Activated CD4-positive, alpha-beta T cell treated with anti-CD3 and anti-CD28 coated beads, Interleukin-2, amount 50 U/mL, for 1 hour (primary cell): ENCODE results near the gene PPM1N.

Experiments used
- DNase-seq: peaks from one replicate; pipeline ENCODE4 v3.0.0-alpha.2; 2020

PPM1N gene

DNA sequence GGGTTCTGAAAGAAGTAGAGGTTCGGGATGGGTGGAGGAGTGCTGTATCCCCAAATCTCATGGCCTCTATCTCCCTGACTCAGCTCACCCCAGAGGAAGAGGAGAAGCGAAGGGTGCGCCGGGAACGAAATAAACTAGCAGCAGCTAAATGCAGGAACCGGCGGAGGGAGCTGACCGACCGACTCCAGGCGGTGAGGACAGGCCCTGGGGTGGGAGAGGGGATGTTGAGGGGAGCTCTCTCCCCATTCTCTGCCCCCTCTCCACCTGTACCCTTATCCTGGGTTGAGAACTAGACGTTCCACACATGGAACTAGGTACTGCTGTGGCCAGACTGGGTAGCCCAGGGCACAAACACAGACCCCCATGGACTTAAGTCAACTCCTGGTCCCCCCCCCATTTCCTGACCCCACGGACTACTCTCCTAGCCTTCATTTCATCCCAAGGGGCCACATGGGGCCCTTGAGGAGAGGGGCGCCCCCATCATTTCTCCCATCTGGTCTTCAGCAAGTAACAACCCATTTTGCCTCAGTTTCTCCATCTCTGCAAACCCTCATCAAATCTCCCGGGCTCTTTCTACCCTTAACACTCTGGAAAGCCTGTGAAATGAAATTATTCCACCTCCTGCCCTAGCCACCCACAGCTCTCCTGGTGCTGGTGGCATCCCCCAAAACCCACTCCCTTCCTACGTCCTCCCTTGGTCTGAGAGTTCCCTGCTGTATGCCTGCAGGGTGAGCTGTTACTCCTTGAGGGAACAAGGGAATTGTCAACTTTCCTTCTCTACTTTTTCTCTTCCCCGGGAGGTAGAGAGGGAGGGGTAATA is 26.9 kb upstream of the PPM1N start:
- peak; percentile 16 for DNase-seq

DNA sequence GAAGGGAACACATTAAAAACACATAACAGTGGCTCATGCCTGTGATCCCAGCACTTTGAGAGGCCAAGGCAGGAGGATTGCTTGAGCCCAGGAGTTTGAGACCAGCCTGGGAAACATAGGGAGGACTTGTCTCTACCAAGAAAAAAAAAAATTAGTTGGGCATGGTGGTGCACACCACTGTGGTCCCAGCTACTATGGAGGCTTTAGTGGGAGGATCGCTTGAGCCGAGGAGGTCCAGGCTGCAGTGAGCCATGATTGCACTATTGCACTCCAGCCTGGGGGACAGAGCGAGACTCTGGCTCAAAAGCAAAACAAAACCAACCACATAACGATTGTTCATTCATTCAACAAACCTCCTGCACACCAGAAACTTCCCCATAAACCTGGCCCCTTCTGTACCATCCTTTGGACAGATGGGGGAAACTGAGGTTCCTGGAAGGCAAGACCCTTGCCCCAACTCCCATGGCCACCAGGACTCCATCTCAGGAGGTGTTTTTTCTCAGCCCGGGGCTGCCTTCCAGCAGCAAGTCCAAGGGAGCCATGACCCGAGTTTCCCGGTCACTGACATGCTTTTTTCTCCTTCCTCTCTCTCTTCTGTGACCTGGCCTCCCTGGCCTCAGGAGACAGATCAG is 26.2 kb upstream of the PPM1N start:
- DNase-seq, result no peak

DNA sequence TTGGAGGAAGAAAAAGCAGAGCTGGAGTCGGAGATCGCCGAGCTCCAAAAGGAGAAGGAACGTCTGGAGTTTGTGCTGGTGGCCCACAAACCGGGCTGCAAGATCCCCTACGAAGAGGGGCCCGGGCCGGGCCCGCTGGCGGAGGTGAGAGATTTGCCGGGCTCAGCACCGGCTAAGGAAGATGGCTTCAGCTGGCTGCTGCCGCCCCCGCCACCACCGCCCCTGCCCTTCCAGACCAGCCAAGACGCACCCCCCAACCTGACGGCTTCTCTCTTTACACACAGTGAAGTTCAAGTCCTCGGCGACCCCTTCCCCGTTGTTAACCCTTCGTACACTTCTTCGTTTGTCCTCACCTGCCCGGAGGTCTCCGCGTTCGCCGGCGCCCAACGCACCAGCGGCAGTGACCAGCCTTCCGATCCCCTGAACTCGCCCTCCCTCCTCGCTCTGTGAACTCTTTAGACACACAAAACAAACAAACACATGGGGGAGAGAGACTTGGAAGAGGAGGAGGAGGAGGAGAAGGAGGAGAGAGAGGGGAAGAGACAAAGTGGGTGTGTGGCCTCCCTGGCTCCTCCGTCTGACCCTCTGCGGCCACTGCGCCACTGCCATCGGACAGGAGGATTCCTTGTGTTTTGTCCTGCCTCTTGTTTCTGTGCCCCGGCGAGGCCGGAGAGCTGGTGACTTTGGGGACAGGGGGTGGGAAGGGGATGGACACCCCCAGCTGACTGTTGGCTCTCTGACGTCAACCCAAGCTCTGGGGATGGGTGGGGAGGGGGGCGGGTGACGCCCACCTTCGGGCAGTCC is 25.5 kb upstream of the PPM1N start:
- peak; percentile 35 for DNase-seq

DNA sequence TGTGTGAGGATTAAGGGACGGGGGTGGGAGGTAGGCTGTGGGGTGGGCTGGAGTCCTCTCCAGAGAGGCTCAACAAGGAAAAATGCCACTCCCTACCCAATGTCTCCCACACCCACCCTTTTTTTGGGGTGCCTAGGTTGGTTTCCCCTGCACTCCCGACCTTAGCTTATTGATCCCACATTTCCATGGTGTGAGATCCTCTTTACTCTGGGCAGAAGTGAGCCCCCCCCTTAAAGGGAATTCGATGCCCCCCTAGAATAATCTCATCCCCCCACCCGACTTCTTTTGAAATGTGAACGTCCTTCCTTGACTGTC is 24.9 kb upstream of the PPM1N start:
- peak; percentile 30 for DNase-seq

DNA sequence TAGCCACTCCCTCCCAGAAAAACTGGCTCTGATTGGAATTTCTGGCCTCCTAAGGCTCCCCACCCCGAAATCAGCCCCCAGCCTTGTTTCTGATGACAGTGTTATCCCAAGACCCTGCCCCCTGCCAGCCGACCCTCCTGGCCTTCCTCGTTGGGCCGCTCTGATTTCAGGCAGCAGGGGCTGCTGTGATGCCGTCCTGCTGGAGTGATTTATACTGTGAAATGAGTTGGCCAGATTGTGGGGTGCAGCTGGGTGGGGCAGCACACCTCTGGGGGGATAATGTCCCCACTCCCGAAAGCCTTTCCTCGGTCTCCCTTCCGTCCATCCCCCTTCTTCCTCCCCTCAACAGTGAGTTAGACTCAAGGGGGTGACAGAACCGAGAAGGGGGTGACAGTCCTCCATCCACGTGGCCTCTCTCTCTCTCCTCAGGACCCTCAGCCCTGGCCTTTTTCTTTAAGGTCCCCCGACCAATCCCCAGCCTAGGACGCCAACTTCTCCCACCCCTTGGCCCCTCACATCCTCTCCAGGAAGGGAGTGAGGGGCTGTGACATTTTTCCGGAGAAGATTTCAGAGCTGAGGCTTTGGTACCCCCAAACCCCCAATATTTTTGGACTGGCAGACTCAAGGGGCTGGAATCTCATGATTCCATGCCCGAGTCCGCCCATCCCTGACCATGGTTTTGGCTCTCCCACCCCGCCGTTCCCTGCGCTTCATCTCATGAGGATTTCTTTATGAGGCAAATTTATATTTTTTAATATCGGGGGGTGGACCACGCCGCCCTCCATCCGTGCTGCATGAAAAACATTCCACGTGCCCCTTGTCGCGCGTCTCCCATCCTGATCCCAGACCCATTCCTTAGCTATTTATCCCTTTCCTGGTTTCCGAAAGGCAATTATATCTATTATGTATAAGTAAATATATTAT is 24.3 kb upstream of the PPM1N start:
- DNase-seq, result peak; percentile 57

DNA sequence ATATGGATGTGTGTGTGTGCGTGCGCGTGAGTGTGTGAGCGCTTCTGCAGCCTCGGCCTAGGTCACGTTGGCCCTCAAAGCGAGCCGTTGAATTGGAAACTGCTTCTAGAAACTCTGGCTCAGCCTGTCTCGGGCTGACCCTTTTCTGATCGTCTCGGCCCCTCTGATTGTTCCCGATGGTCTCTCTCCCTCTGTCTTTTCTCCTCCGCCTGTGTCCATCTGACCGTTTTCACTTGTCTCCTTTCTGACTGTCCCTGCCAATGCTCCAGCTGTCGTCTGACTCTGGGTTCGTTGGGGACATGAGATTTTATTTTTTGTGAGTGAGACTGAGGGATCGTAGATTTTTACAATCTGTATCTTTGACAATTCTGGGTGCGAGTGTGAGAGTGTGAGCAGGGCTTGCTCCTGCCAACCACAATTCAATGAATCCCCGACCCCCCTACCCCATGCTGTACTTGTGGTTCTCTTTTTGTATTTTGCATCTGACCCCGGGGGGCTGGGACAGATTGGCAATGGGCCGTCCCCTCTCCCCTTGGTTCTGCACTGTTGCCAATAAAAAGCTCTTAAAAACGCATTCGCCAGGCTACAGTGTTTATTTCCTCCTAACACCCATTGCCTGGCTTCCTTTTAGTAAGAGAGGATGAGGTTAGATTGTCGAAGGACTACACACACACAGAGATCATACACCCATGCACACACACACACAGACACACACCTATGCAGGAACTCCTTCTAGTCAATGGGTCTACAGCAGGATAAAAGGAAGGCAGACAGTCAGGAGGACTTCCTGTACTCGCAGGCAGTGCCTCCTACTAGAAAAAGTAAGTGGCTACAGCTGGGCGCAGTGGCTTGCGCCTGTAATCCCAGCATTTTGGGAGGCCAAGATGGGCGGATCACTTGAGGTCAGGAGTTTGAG is 23.4 kb upstream of the PPM1N start:
- peak; percentile 64 for DNase-seq

DNA sequence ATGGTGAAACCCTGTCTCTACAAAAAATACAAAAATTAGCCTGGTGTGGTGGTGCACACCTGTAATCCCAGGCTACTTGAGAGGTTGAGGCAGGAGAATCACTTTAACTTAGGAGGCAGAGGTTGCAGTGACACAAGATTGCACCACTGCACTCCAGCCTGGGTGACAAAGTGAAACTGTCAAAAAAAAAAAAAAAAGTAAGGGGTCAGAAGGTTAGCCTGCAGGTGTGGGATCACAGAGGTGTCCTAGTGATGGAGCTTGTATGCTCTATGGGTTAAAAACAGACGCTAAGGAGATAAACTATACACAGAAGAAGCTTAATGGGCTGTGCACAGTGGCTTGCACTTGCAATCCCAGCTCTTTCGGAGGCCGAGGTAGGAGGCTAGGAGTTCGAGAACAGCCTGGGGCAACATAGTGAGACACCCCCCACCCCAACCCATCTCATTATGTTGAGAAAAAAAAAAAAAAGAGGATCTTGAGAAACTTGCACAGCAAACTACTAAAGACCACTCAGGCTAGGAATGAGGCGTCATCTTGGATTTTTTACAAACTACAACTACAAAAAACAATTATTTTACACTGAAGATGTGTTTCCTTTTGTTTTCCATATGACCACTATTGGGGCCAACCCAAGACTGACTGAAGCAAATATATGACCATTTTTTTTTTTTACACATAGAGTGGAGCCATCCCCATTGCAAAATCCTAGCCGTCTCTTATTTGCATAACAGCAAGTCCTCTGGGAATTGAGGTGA is 22.5 kb upstream of the PPM1N start:
- peak; percentile 39 for DNase-seq

DNA sequence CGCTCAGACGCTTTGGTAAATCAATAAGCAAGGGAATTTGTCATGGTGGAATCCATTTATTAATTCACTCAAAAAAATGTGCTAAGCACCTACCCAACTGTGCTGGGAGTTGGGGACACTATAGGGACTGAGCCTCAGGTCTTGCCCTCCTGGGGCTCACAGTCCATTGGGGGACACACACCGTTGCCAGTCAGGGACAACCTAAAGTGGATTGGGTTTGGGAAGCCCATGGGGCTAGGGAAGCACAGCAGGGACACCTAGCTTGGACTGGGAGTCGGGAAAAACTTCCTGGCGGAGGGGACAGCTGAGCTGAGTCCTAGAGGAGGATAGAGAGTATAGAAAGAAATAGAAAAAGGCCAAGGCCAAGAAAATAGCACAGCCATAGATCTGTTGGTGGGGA is 21.9 kb upstream of the PPM1N start:
- no peak for DNase-seq

DNA sequence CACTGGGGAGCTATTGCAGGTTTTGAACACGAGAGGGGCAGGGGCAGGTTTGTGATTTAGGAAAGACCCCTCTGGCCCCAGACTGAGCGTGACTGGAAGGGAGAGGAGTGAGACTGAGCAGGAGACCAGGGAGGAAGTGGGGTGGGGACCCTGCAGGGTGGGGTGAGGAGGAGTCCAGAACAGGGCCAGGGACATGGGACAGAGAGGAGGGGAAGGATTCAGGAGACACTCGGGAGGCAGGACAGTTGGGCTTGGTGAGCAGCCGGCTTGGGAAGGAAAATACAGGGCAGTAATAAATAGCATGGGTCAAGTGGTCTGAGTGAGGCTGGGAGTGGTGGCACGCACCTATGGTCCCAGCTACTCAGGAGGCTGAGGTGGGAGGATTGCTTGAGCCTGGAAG is 21.1 kb upstream of the PPM1N start:
- DNase-seq, result no peak

DNA sequence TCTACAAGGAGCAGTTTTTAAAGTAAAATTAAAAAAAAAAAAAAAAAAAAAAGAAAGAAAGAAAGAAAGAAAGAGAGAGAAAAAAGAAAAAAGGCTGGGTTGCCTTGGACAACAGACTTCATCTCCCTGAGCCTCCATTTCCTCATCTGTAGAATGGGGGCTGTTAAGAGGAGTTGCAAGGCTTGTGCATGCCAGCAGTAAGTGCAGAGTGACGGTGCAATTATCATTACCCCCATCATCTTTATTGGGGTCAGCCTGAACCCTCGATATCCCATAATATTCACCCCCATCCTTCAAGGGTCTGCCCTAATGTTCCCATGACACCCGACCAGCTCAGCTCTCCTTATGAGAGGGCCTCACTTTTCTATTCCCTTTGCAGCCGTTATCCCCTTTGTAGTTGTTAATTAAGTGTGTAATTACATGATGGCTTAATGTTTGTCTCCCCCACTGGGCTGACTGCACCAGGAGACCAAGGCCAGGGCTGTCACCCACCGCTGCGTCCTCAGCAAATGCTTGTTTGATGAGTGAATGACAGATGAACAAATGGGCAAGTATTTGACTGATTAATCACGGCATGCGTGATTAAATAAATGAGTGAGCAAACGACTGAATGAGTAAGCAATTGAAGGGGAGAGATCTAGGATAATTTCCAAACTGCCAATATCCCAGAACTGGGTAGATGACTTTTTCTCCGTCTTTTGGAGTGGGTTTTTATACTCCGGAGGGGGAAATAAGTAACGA is 20.4 kb upstream of the PPM1N start:
- DNase-seq, result no peak

DNA sequence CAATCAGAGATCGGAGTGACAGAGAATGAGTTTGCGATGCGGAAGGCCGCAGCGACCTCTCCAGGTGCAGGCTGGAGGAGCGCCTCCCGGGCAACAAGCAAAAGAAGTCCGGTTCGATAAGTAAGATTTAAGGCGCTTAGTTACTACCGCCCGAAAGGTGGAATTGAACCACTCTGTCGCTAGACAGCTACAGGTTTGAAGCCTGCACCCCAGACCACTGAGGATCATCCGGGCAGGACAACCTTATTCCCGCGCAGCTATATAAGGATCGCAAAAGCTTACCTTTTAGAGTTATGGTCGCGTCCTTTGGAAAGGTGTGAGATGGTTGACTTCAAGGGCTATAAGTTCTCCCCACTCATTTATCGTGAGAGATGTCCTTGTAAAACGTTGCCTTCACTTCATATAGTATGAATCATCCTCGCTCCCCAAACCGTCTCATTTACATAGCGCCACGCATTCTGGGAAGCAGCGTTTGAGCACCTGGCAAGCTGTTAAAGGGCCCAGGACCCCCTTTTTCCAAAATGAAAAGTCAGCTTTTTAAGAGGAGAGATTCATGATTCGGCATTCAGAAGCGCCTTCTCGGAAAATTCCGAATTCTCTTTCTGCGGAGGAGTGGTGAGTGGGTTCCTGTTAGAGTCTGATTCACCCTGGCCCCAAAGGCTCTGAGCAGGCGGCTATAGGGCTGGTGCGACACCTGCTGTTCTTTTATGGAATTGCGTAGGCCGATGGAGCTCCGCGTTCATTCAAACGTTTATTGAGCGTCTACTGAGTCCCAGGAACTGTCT is 19.6 kb upstream of the PPM1N start:
- peak; percentile 88 for DNase-seq

DNA sequence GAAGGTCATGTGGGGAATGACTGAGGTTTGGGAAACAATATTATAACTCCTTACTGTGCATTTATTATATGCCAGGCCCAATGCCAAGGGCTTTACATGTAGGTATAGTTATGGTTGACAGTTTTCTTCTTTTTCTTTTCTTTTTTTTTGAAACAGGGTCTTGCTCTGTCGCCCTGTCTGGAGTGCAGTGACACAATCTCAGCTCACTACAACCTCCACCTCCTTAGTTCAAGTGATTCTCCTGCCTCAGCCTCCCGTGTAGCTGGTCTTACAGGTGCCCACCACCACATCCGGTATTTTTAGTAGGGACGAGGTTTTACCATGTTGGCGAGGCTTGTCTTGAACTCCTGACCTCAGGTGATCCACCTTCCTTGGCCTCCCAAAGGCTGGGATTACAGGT is 15.2 kb upstream of the PPM1N start:
- DNase-seq, result no peak

DNA sequence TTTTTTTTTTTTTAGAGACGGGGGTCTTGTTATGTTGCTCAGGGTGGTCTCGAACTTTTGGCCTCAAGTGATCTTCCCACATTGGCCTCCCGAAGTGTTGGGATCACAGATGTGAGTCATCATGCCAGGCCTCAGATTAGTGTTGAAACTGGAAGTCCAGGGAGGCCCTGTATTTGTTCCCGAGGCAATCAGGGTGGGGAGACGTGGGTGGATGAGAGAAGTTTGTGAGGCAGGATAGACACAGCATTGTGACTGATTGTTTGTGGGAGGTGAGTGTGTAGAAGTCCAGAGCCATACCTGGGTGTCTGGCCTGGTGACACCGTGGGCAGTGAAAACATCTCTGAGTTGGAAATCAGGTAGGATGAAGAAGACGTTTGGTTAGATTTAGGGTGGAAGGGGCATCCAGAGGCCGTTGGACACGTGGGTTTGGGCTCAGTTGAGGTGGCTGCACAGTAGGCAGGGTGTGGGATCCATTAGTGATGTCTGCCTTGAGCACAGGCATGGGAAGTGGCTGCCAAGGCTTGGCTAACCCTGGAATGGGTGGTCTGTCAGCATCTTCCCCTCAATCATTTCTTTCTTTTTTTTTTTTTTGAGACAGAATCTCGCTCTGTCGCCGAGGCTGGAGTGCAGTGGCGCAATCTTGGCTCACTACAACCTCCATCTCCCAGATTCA is 13.8 kb upstream of the PPM1N start:
- DNase-seq, result no peak

DNA sequence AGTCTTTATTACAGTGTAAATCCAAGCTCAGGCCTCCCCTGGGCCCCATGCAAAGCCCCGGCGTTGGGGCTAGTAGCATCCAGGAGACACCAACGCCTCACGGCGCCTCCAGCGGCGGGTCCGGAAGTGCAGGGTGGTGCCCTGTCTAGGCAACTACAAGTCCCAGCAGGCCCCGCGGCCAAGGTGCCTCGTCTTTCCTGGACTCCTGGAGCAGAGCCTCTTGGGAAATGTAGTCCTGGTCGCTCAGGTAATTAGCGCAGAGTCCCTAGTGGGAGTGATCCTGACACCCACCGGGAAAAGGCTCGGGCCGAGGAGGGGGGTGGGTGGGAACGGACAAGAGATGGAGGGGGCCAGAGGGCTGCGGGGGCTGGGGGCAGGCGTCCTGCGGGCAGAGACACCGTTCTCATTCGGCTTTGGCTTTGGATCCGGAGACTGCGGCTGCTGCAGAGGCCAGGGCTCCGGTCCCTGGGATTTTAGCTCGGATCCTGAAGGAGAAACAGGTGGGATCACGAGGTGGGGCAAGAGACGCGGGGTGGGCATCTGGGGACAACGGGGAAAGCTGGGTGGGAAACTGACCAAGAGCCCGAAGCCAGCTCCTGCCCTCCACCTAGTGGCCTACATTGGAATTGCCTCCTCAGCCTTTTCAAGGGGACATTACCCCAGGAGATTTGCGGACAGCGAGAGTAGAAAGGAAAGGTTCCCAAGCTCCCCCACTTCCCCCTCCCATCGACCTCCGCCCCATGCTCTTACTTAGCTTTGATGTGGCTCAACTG is 12.8 kb upstream of the PPM1N start:
- DNase-seq, result peak; percentile 98

DNA sequence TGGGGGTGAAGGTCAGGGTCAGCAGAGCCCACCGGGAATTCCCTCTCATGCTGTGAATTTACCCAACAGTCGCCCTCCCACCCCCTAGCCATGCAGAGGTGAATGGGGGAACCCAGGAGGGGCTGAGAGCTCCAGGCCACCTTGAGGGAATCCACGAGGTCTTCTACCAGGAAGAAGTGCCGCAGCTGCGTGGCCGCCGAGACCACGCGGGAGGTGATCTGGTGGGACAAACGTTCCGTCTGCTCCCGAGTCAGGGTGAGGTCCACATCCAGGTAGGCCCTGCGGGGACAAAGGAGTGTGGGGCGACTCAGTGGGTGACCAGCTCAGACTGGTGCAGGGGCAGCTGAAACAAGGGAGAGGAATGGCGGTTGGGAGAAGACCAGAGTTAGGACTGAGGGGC is 9.5 kb upstream of the PPM1N start:
- no peak for DNase-seq

DNA sequence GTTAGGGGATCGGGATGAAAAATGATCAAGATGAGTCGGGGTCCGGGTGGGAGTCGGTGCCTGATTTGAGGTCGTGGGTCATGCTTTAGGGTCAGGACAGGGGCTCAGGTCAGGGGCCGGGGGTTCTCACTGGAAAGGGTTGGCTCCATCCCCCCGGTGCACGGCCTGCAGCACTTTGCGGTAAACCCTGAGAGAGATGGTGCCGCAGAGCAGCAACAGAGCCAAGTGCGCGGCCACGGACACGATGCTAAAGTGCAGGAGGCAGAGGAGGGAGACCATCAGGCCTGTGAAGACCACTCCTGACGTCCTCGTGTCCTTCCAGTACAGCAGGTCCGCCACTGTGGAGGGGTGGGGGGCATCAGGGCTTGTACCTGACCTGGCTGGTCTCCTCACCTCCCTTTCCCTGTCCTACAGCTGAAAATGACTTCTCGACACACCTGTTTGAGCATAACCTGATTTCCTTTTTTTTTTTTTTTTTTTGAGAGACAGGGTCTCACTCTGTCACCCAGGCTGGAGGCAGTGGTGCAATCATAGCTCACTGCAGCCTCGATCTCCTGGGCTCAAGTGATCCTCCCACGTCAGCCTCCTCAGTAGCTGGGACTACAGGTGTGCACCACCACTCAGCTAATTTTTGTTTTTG is 8.9 kb upstream of the PPM1N start:
- DNase-seq, result no peak

DNA sequence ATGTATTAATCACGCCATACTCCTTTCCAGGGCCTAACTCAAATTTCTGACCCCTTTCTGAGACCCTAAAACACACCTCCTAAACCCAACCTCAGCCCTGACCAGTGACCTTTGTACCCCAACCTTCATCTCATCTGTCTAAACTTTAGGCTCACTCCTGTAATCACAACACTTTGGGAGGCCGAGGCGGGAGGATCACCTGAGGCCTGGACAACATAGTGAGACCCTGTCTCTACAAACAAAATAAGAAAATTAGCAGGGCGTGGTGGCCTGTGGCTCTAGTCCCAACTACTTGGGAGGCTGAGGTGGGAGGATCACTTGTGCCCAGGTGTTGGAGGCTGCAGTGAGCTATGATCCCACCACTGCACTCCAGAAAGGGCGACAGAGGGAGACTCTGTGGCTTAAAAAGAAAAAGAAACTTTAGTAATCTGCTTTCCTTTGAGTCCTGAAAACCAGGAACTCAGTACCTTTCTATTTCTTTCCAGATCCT is 6.1 kb upstream of the PPM1N start:
- no peak for DNase-seq
